HepG2 (cell line): ENCODE results near the gene APOA1. TPM values are rescaled to one million over a fixed set of nuclear protein-coding genes. Genes with fewer than 3 reads are reported as not detected.

Experiments
- CREM ChIP-seq, 2 experiments: sonication (generic) in 1 of 2; formaldehyde crosslinking in 1 of 2; IDR thresholded peaks; 2 replicates each; pipeline versions ENCODE4 v1.4.0 to v1.6.1; 2016 to 2020; ENCODE audit warnings: antibody characterized with exemption in 1 of 2, mild to moderate bottlenecking in 1 of 2, missing genetic modification reagents in 1 of 2
- ELF3 ChIP-seq: IDR thresholded peaks from 2 replicates; pipeline ENCODE4 v1.6.1; 2016; ENCODE audit warnings: missing genetic modification reagents, missing compliant biosample characterization
- FOXP4 ChIP-seq: sonication (generic); formaldehyde crosslinking; IDR thresholded peaks from 2 replicates; pipeline ENCODE4 v1.4.0; 2020; ENCODE audit warnings: missing genetic modification reagents
- TARDBP ChIP-seq: sonication (generic); formaldehyde crosslinking; IDR thresholded peaks from 2 replicates; pipeline ENCODE4 v1.8.0; 2022; ENCODE audit warnings: mild to moderate bottlenecking, missing genetic modification reagents
- ZNF569 ChIP-seq: sonication (generic); formaldehyde crosslinking; IDR thresholded peaks from 2 replicates; pipeline ENCODE4 v1.5.0; 2020; ENCODE audit warnings: mild to moderate bottlenecking, missing genetic modification reagents, moderate library complexity, borderline replicate concordance
- polyA plus RNA-seq, 8 experiments: library from polyadenylated mRNA; depleted of rRNA in 3 of 8; stranded (reverse) in 7 of 8; unstranded in 1 of 8; fragments of >200 nt; fragmentation: Illumina TruSeq in 4 of 8; extraction: Trizol in 4 of 8; gene quantifications; 2 replicates each; pipeline versions ENCODE4 v1.2.1 to v1.2.3, GENCODE V29; 2011 to 2016; ENCODE audit warnings: low read depth in 4 of 8, missing spikeins in 1 of 8, mixed read lengths in 1 of 8; ENCODE audit not compliant: insufficient read depth in 1 of 8
- total RNA-seq, 5 experiments: library from RNA; depleted of rRNA; stranded (reverse); fragments of >200 nt; fragmentation: Illumina TruSeq; extraction: Trizol; gene quantifications; 2 replicates each; pipeline ENCODE4 v1.2.3, GENCODE V29; 2016; ENCODE audit warnings: low read depth in 1 of 5
- TF ChIP-seq, protein P1 (sequence below): sonication (generic); formaldehyde crosslinking; IDR thresholded peaks from 2 replicates; pipeline ENCODE4 v1.4.0; 2020; ENCODE audit warnings: mild to moderate bottlenecking, missing genetic modification reagents, borderline replicate concordance
- TF ChIP-seq, protein P2 (sequence below): sonication (generic); formaldehyde crosslinking; IDR thresholded peaks from 2 replicates; pipeline ENCODE4 v1.4.0; 2020; ENCODE audit warnings: mild to moderate bottlenecking, missing genetic modification reagents

The APOA1 gene
- total and polyA plus RNA-seq, 2 of the 13 experiments (the other 11 are each of a cell fraction or from before 2014, with no cell fraction given): 1,973 to 5,485 TPM

- TF ChIP-seq ZNF569 (CRISPR knock-in tag) (no peak), FOXP4 (CRISPR knock-in tag) (no peak), CREM (IDR thresholded peaks at IDR 0.05) (no peak), CREM (CRISPR knock-in tag; IDR thresholded peaks at IDR 0.05) (no peak), TARDBP (CRISPR knock-in tag) (no peak), ELF3 (CRISPR knock-in tag) (no peak)
- TF ChIP-seq, protein P1, sequence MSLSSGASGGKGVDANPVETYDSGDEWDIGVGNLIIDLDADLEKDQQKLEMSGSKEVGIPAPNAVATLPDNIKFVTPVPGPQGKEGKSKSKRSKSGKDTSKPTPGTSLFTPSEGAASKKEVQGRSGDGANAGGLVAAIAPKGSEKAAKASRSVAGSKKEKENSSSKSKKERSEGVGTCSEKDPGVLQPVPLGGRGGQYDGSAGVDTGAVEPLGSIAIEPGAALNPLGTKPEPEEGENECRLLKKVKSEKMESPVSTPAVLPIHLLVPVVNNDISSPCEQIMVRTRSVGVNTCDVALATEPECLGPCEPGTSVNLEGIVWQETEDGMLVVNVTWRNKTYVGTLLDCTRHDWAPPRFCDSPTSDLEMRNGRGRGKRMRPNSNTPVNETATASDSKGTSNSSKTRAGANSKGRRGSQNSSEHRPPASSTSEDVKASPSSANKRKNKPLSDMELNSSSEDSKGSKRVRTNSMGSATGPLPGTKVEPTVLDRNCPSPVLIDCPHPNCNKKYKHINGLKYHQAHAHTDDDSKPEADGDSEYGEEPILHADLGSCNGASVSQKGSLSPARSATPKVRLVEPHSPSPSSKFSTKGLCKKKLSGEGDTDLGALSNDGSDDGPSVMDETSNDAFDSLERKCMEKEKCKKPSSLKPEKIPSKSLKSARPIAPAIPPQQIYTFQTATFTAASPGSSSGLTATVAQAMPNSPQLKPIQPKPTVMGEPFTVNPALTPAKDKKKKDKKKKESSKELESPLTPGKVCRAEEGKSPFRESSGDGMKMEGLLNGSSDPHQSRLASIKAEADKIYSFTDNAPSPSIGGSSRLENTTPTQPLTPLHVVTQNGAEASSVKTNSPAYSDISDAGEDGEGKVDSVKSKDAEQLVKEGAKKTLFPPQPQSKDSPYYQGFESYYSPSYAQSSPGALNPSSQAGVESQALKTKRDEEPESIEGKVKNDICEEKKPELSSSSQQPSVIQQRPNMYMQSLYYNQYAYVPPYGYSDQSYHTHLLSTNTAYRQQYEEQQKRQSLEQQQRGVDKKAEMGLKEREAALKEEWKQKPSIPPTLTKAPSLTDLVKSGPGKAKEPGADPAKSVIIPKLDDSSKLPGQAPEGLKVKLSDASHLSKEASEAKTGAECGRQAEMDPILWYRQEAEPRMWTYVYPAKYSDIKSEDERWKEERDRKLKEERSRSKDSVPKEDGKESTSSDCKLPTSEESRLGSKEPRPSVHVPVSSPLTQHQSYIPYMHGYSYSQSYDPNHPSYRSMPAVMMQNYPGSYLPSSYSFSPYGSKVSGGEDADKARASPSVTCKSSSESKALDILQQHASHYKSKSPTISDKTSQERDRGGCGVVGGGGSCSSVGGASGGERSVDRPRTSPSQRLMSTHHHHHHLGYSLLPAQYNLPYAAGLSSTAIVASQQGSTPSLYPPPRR (CRISPR knock-in tag): no peak
- TF ChIP-seq, protein P2, sequence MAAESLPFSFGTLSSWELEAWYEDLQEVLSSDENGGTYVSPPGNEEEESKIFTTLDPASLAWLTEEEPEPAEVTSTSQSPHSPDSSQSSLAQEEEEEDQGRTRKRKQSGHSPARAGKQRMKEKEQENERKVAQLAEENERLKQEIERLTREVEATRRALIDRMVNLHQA (CRISPR knock-in tag): no peak
These were observed 19.9 kb upstream of the APOA1 start (continued) for GRCh38 chr11:116857316-116857715.
